GM13976 (cell line): ENCODE data around the gene TMEM35B.
"Not testable (repeated sequence)": the region's sequence is repeated elsewhere in the genome, so short reads cannot be mapped to it uniquely, and the experiment has no call there.

ENCODE experiments used
- DNase-seq: peaks from one replicate; pipeline ENCODE4 v3.0.0; 2012; ENCODE audit warnings: low spot score
- CTCF ChIP-seq: IDR thresholded peaks from 2 replicates; pipeline ENCODE4 v1.5.1; 2012; ENCODE audit warnings: borderline replicate concordance, mild to moderate bottlenecking; ENCODE audit not compliant: insufficient read depth; ENCODE audit errors: extremely low read depth, missing control alignments, control extremely low read depth
- in situ Hi-C: fragments of 300-500 bp; cut with MboI; formaldehyde crosslinking; loops from one replicate; pipeline ENCODE4 v1.12.0; 2022; ENCODE audit warnings: low sequenced_read_pairs, mixed read lengths, inconsistent platforms; ENCODE audit not compliant: unreplicated experiment

TMEM35B gene

GRCh38 chr1:34973326-34973725 lies 11.8 kb downstream of the TMEM35B start:
- no peak for DNase-seq
- in situ Hi-C loops = no loop called here

GRCh38 chr1:34970829-34971228 lies 14.3 kb downstream of the TMEM35B start:
- in situ Hi-C loops = no loop called here
- TF ChIP-seq CTCF = no peak
- no peak for DNase-seq

More at GRCh38 chr1:34973326-34973725, 11.8 kb downstream of the TMEM35B start:
- TF ChIP-seq CTCF = no peak

GRCh38 chr1:34970220-34970735 lies 14.9 kb downstream of the TMEM35B start:
- no peak for DNase-seq
- in situ Hi-C loops = no loop called here
- TF ChIP-seq CTCF = no peak

- DNase-seq, in situ Hi-C loops: not testable (repeated sequence)
Measured at GRCh38 chr1:34968297-34968696, 16.9 kb downstream of the TMEM35B start.

GRCh38 chr1:34967672-34968071 lies 17.5 kb downstream of the TMEM35B start:
- DNase-seq, in situ Hi-C loops: not testable (repeated sequence)

- no peak for DNase-seq
- TF ChIP-seq CTCF = no peak
Measured at GRCh38 chr1:34965597-34965996, 19.6 kb downstream of the TMEM35B start.

GRCh38 chr1:34950428-34950827 lies 34.7 kb downstream of the TMEM35B start:
- in situ Hi-C loops = no loop called here
- no peak for TF ChIP-seq CTCF
- DNase-seq = no peak

More at GRCh38 chr1:34965597-34965996, 19.6 kb downstream of the TMEM35B start:
- in situ Hi-C loops = no loop called here

- DNase-seq, in situ Hi-C loops: not testable (repeated sequence)
Measured at GRCh38 chr1:34948739-34949138, 36.4 kb downstream of the TMEM35B start.

GRCh38 chr1:34947641-34948314 lies 37.4 kb downstream of the TMEM35B start:
- DNase-seq, in situ Hi-C loops: not testable (repeated sequence)
